Kidney (tissue), 14 donors: ENCODE results near the gene DDIT4. TPM values are rescaled to one million over a fixed set of nuclear protein-coding genes. Genes with fewer than 3 reads are reported as not detected.
"Not testable (repeated sequence)": the region's sequence is repeated elsewhere in the genome, so short reads cannot be mapped to it uniquely, and the experiment has no call there.

Experiments used
- DNase-seq, 5 donors: peaks; one replicate each; pipeline ENCODE4 v3.0.0-alpha.2; 2013 to 2020
- FAIRE-seq: peaks from 2 replicates; lab custom pipeline; 2012; peaks lifted over from hg19 to GRCh38; lab: Jason Lieb, UNC
- H3K27ac ChIP-seq, 2 donors: one replicate each; pipeline ENCODE4 v1.7.0; 2013; ENCODE audit warnings: low read depth in 2 of 2, low read length in 2 of 2, inconsistent platforms in 1 of 2
- H3K27me3 ChIP-seq: one replicate; pipeline ENCODE4 v1.7.1; 2013; ENCODE audit warnings: low read length, inconsistent platforms; ENCODE audit not compliant: control insufficient read depth, insufficient read depth
- H3K36me3 ChIP-seq, 3 donors: one replicate each; pipeline versions ENCODE4 v1.7.0 to v1.7.1; 2013; ENCODE audit warnings: low read length in 3 of 3, control low read depth in 1 of 3, inconsistent platforms in 1 of 3; ENCODE audit not compliant: insufficient read depth in 3 of 3, control insufficient read depth in 2 of 3
- H3K4me1 ChIP-seq, 3 donors: one replicate each; pipeline versions ENCODE4 v1.7.0 to v1.7.1; 2013; ENCODE audit warnings: low read length in 3 of 3, inconsistent platforms in 1 of 3, low read depth in 1 of 3; ENCODE audit not compliant: control insufficient read depth in 2 of 3, insufficient read depth in 2 of 3
- H3K4me3 ChIP-seq, 3 donors: one replicate each; pipeline versions ENCODE4 v1.7.0 to v1.8.1; 2013; ENCODE audit warnings: low read length in 3 of 3, control low read depth in 1 of 3, inconsistent platforms in 1 of 3
- H3K9ac ChIP-seq, 3 donors: one replicate each; pipeline versions ENCODE4 v1.7.0 to v1.7.1; 2013; ENCODE audit warnings: low read length in 3 of 3, control low read depth in 1 of 3, inconsistent platforms in 1 of 3
- H3K9me3 ChIP-seq, 3 donors: one replicate each; pipeline versions ENCODE4 v1.7.0 to v1.7.1; 2013; ENCODE audit warnings: low read length in 3 of 3, control low read depth in 1 of 3, inconsistent platforms in 1 of 3; ENCODE audit not compliant: control insufficient read depth in 2 of 3, insufficient read depth in 1 of 3
- CTCF ChIP-seq: IDR thresholded peaks from 3 replicates; pipeline ENCODE4 v1.5.1; 2012; ENCODE audit warnings: mild to moderate bottlenecking, moderate library complexity, borderline replicate concordance; ENCODE audit not compliant: insufficient read depth; ENCODE audit errors: extremely low read depth
- intact Hi-C: fragments of 100-400 bp; cut with DNase I; formaldehyde crosslinking; loops from one replicate; pipeline ENCODE4 v1.11.1; 2022
- polyA plus RNA-seq: library from polyadenylated mRNA; stranded (reverse); fragments of 350-450 nt; fragmentation: Illumina TruSeq; extraction: RNeasy Lipid Tissue Mini Kit (QIAGEN cat#74804); gene quantifications from one replicate; pipeline ENCODE4 v1.2.3, GENCODE V29; 2014; ENCODE audit warnings: low read depth, low replicate concordance; ENCODE audit not compliant: insufficient read depth
- total RNA-seq: library from RNA; stranded (reverse); fragmentation: NEBNext Ultra II Directional; extraction: Animal tissue kit (Norgen Biotek cat#: 25700); gene quantifications from one replicate; pipeline ENCODE4 v1.2.1, GENCODE V29; 2021
- donor health status: control.
- donor health status: control.
- donor health status: control.
- donor health status: control.
- donor health status: control.
- donor health status: DM: yes; HTN: yes; CAD: no.
- donor health status: Normal renal cell carcinoma (clear cell type).

The DDIT4 gene
- total and polyA plus RNA-seq, 2 donors from 2014 or later: 96.9 to 292 TPM

DNA sequence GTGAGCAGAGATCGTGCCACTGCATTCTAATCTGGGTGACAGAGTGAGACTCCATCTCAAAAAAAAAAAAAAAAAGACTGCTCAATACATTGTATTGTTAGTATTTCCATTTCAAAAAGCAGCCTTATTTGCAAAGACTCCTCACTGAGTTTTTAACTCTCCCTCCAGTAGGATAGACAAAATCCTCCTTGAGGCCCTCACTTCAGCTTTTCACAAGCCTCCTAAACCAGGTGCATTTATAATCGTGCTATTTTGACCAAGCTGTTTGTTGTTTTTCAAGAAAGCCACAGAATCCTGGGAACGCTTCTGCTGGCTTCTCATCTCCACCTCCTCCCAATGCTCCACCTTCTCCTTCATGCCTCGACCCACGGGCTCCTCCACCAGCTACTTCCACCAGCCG, 6.3 kb upstream of the DDIT4 start:
- Histone ChIP-seq H3K4me3 (no peak overlapping the region), H3K9me3 (no peaks in the 10 kb centered on the region), H3K27me3 (no peaks in the 10 kb centered on the region), H3K9ac (no peak overlapping the region), H3K27ac (peak overlapping the region in 1 of 2 donors; percentile 37), H3K36me3 (no peaks in the 10 kb centered on the region), H3K4me1 (no peaks in the 10 kb centered on the region)
- intact Hi-C loops: no loop called here
- TF ChIP-seq CTCF: no peak
- no peak for FAIRE-seq
- no peak for DNase-seq

GRCh38 chr10:72267819-72268399, 5.8 kb upstream of the DDIT4 start:
- Histone ChIP-seq H3K4me3 (no peak overlapping the region), H3K9me3 (no peaks in the 10 kb centered on the region), H3K27me3 (no peaks in the 10 kb centered on the region), H3K4me1 (no peaks in the 10 kb centered on the region), H3K9ac (no peak overlapping the region), H3K27ac (peak overlapping the region in 1 of 2 donors; percentile 37), H3K36me3 (no peaks in the 10 kb centered on the region)
- FAIRE-seq (no peak), DNase-seq (no peak)
- TF ChIP-seq CTCF: no peak
- intact Hi-C loops: no loop called here

DNA sequence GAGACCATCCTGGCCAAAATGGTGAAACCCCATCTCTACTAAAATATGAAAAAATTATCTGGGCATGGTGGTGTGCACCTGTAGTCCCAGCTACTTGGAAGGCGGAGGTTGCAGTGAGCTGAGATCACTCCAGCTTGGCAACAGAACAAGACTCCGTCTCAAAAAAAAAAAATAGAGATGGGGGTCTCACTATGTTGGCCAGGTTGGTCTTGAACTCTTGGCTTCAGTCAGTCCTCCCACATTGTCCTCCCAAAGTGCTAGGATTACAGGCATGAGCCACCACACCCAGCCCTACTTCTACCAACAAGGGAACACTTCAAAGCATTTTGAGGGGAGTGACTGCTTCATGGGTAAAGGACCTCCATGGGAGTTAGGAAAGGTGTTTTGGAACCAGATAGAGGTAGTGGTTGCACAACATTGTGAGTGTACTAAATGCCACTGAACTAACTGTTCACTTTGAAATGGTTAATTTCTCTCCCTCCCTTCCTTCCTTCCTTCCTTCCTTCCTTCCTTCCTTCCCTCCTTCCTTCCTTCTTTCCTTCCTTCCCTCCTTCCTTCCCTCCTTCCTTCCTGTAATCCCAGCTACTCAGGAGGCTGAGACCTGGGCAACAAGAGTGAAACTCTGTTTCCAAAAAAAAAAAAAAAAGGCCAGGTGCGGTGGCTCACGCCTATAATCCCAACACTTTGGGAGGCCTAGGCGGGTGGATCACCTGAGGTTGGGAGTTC, 5.1 kb upstream of the DDIT4 start:
- H3K9me3 ChIP-seq, H3K27me3 ChIP-seq, H3K9ac ChIP-seq, FAIRE-seq, intact Hi-C loops, H3K27ac ChIP-seq, DNase-seq, H3K4me3 ChIP-seq, H3K36me3 ChIP-seq, H3K4me1 ChIP-seq: not testable (repeated sequence)

GRCh38 chr10:72270607-72271281, 3.0 kb upstream of the DDIT4 start:
- no peak overlapping the region for H3K4me3 ChIP-seq
- DNase-seq (peak in 1 of 5 donors; percentile 32), FAIRE-seq (no peak)
- intact Hi-C loops: loop anchor here (10.0 kb wide), 1 partner anchor 64 kb away; no protein-coding TSS in a partner anchor
- H3K27ac ChIP-seq: no peak overlapping the region
- no peaks in the 10 kb centered on the region for H3K27me3 ChIP-seq
- no peak overlapping the region for H3K9ac ChIP-seq
- no peak for TF ChIP-seq CTCF
- H3K4me1 ChIP-seq: peaks cover 0 to 7% (median 5%) of the 10 kb centered on the region in 3 donors
- peaks cover 0 to 13% (median 2%) of the 10 kb centered on the region in 3 donors for H3K36me3 ChIP-seq
- H3K9me3 ChIP-seq: no peaks in the 10 kb centered on the region
